Endothelial cell (in vitro differentiated cells): Measurements from ENCODE around the gene STK10. TPM values are rescaled to one million over a fixed set of nuclear protein-coding genes. Genes with fewer than 3 reads are reported as not detected.
A peak's percentile ranks its signal among the peaks of the same experiment; 100 is the strongest.

ENCODE experiments used
- DNase-seq: peaks from one replicate; pipeline ENCODE4 v3.0.0; 2021; ENCODE audit warnings: low spot score
- H3K27ac Mint-ChIP-seq: one replicate; pipeline ENCODE4 v1.8.0; 2021; ENCODE audit warnings: mixed read lengths, inconsistent platforms; ENCODE audit not compliant: unreplicated experiment
- H3K27me3 Mint-ChIP-seq: one replicate; pipeline ENCODE4 v1.8.0; 2021; ENCODE audit warnings: mild to moderate bottlenecking, moderate library complexity, mixed read lengths, inconsistent platforms; ENCODE audit not compliant: unreplicated experiment
- H3K36me3 Mint-ChIP-seq: one replicate; pipeline ENCODE4 v1.8.0; 2021; ENCODE audit warnings: mild to moderate bottlenecking, low read depth, mixed read lengths, inconsistent platforms; ENCODE audit not compliant: unreplicated experiment
- H3K4me1 Mint-ChIP-seq: one replicate; pipeline ENCODE4 v1.8.0; 2021; ENCODE audit warnings: mild to moderate bottlenecking, mixed read lengths, inconsistent platforms; ENCODE audit not compliant: unreplicated experiment
- H3K4me3 Mint-ChIP-seq: one replicate; pipeline ENCODE4 v1.8.0; 2021; ENCODE audit warnings: mild to moderate bottlenecking, mixed read lengths, inconsistent platforms; ENCODE audit not compliant: unreplicated experiment
- H3K9me3 Mint-ChIP-seq: one replicate; pipeline ENCODE4 v1.8.0; 2021; ENCODE audit warnings: mixed read lengths, inconsistent platforms; ENCODE audit not compliant: unreplicated experiment
- CTCF ChIP-seq: fragments of 200-600 bp; sonication (generic); IDR thresholded peaks from one replicate; pipeline ENCODE4 v1.5.0; 2021; ENCODE audit warnings: antibody characterized with exemption; ENCODE audit not compliant: unreplicated experiment
- total RNA-seq: library from RNA; stranded (reverse); fragmentation: NEBNext Ultra II Directional; extraction: Animal tissue kit (Norgen Biotek cat#: 25700); gene quantifications from one replicate; pipeline ENCODE4 v1.2.1, GENCODE V29; 2021; ENCODE audit not compliant: unreplicated experiment

STK10 gene
- total RNA-seq, 1 donor from 2014 or later, result 69.3 TPM

GRCh38 chr5:172144931-172145869 is 42.8 kb downstream of the STK10 start:
- H3K9me3 Mint-ChIP-seq, result no peaks in the 10 kb centered on the region
- H3K36me3 Mint-ChIP-seq, result peaks cover 13% of the 10 kb centered on the region
- no peak for TF ChIP-seq CTCF
- peaks cover 35% of the 10 kb centered on the region for H3K4me1 Mint-ChIP-seq
- peaks cover 3% of the 10 kb centered on the region for H3K27me3 Mint-ChIP-seq
- H3K27ac Mint-ChIP-seq, result no peak overlapping the region
- no peak for DNase-seq
- H3K4me3 Mint-ChIP-seq, result no peak overlapping the region

GRCh38 chr5:172144291-172144815 is 43.7 kb downstream of the STK10 start:
- Mint-ChIP-seq H3K27ac (no peak overlapping the region), H3K4me3 (no peak overlapping the region), H3K36me3 (peaks cover 10% of the 10 kb centered on the region), H3K9me3 (no peaks in the 10 kb centered on the region), H3K27me3 (peaks cover 3% of the 10 kb centered on the region), H3K4me1 (peaks cover 35% of the 10 kb centered on the region)
- DNase-seq, result no peak
- TF ChIP-seq CTCF, result no peak

GRCh38 chr5:172143875-172144274 is 44.1 kb downstream of the STK10 start:
- TF ChIP-seq CTCF, result no peak
- peaks cover 35% of the 10 kb centered on the region for H3K4me1 Mint-ChIP-seq
- peaks cover 6% of the 10 kb centered on the region for H3K36me3 Mint-ChIP-seq
- H3K27me3 Mint-ChIP-seq, result peaks cover 3% of the 10 kb centered on the region
- H3K27ac Mint-ChIP-seq, result peak overlapping the region; percentile 42
- no peaks in the 10 kb centered on the region for H3K9me3 Mint-ChIP-seq
- no peak overlapping the region for H3K4me3 Mint-ChIP-seq
- DNase-seq, result no peak

- DNase-seq, result no peak
- Mint-ChIP-seq H3K4me3 (no peak overlapping the region), H3K27ac (no peak overlapping the region), H3K27me3 (peaks cover 3% of the 10 kb centered on the region), H3K9me3 (no peaks in the 10 kb centered on the region), H3K36me3 (peaks cover 4% of the 10 kb centered on the region), H3K4me1 (peaks cover 35% of the 10 kb centered on the region)
- no peak for TF ChIP-seq CTCF
These were observed 45.3 kb downstream of the STK10 start for GRCh38 chr5:172142709-172143215.

- no peak for DNase-seq
- no peak overlapping the region for H3K4me3 Mint-ChIP-seq
- peaks cover 3% of the 10 kb centered on the region for H3K27me3 Mint-ChIP-seq
- no peaks in the 10 kb centered on the region for H3K9me3 Mint-ChIP-seq
- peaks cover 4% of the 10 kb centered on the region for H3K36me3 Mint-ChIP-seq
- H3K27ac Mint-ChIP-seq, result no peak overlapping the region
- peaks cover 33% of the 10 kb centered on the region for H3K4me1 Mint-ChIP-seq
- TF ChIP-seq CTCF, result no peak
These were observed 46.1 kb downstream of the STK10 start for GRCh38 chr5:172141949-172142319.
